Breast epithelium (tissue), 4 donors: Measurements from ENCODE around the gene C2CD4A. TPM values are rescaled to one million over a fixed set of nuclear protein-coding genes. Genes with fewer than 3 reads are reported as not detected.

Source experiments
- DNase-seq, 2 donors: peaks; one replicate each; pipeline ENCODE4 v3.0.0-alpha.2; 2019; ENCODE audit warnings: low spot score in 2 of 2
- H3K27ac ChIP-seq, 2 donors: fragments of 200-600 bp; sonication (generic) in 1 of 2; one replicate each; pipeline ENCODE4 v1.5.1; 2016 to 2019; ENCODE audit warnings: mild to moderate bottlenecking in 1 of 2
- H3K27me3 ChIP-seq, 2 donors: fragments of 200-600 bp; sonication (generic) in 1 of 2; one replicate each; pipeline versions ENCODE4 v1.5.1 to v1.6.0; 2017 to 2019; ENCODE audit warnings: control low read depth in 1 of 2, mild to moderate bottlenecking in 1 of 2
- H3K36me3 ChIP-seq: fragments of 200-600 bp; one replicate; pipeline ENCODE4 v1.5.1; 2019
- H3K4me1 ChIP-seq, 2 donors: fragments of 200-600 bp; sonication (generic); one replicate each; pipeline ENCODE4 v1.5.1; 2016 to 2019; ENCODE audit warnings: control low read depth in 1 of 2
- H3K4me3 ChIP-seq, 3 donors: fragments of 200-600 bp; sonication (generic); 1 replicate in 2 of 3; 2 replicates in 1 of 3; pipeline ENCODE4 v1.5.1; 2016 to 2019; ENCODE audit warnings: mild to moderate bottlenecking in 3 of 3, moderate library complexity in 2 of 3
- H3K9me3 ChIP-seq, 2 donors: fragments of 200-600 bp; sonication (generic) in 1 of 2; one replicate each; pipeline ENCODE4 v1.5.1; 2016 to 2019; ENCODE audit warnings: control low read depth in 1 of 2
- CTCF ChIP-seq, 3 donors: fragments of 450-650 bp; IDR thresholded peaks; one replicate each; pipeline ENCODE4 v1.5.1; 2016 to 2017; ENCODE audit warnings: antibody characterized with exemption in 3 of 3, mild to moderate bottlenecking in 3 of 3, moderate library complexity in 3 of 3
- POLR2A ChIP-seq: fragments of 450-650 bp; IDR thresholded peaks from one replicate; pipeline ENCODE4 v1.6.1; 2016; ENCODE audit warnings: antibody characterized with exemption, mild to moderate bottlenecking, moderate library complexity
- POLR2AphosphoS5 ChIP-seq, 3 donors: sonication (generic); formaldehyde crosslinking; IDR thresholded peaks; one replicate each; pipeline ENCODE4 v1.6.1; 2017; ENCODE audit warnings: antibody characterized with exemption in 3 of 3
- intact Hi-C: fragments of 100-400 bp; cut with DNase I; formaldehyde crosslinking; loops from one replicate; pipeline ENCODE4 v1.15.1; 2023; ENCODE audit warnings: low total_unique reads
- total RNA-seq, 3 donors: library from RNA; depleted of rRNA; stranded (reverse); fragments of >200 nt; gene quantifications; one replicate each; pipeline ENCODE4 v1.1.0, GENCODE V29; 2016

Gene C2CD4A
- total RNA-seq, 3 donors from 2014 or later, result 0.66 TPM; not detected in 2

DNA sequence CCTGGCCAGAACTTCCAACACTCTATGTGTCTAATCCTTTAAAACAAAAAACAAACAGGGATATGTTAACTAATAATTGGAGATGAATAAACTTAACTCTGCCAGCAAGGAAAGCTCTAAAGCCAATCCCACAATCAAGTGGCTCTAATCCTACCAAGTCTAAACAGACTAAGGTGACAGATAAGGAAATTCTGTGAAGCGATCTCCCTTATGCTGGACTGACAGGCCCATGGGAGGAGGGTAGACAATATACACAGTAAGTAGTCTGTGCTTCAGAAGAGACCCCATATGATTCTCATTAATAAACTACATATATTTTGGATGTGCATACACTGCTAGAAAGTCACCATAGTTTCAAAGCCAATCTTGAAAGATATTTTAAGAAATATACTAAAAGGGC lies 16.7 kb upstream of the C2CD4A start:
- no peak overlapping the region for H3K4me3 ChIP-seq
- DNase-seq, result no peak
- H3K27me3 ChIP-seq, result no peaks in the 10 kb centered on the region
- intact Hi-C loops, result no loop called here
- TF ChIP-seq CTCF (IDR thresholded peaks at IDR 0.05) (no peak), POLR2A (no peak), POLR2AphosphoS5 (IDR thresholded peaks at IDR 0.05) (no peak)
- H3K9me3 ChIP-seq, result no peaks in the 10 kb centered on the region
- no peaks in the 10 kb centered on the region for H3K4me1 ChIP-seq
- H3K27ac ChIP-seq, result no peak overlapping the region
- H3K36me3 ChIP-seq, result no peaks in the 10 kb centered on the region

DNA sequence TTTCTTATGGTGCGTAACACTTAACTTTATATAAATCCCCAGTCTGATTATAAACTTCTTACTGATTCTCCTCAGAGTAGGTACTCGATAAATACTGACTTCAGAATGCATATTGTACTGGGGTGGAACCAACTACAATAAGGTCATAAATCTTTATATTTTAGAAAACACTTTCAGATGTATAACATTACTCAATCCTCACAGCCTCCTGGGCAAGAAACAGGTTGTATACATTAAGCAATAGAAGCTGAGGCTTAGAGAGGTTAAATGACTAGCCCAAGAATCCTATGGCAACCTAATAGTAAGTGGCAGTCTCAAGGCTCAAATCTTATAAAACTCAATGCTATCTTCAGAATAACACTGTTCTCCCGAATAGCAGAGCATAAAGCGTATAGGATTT lies 15.6 kb upstream of the C2CD4A start:
- TF ChIP-seq POLR2AphosphoS5 (IDR thresholded peaks at IDR 0.05) (no peak), POLR2A (no peak), CTCF (IDR thresholded peaks at IDR 0.05) (no peak)
- H3K9me3 ChIP-seq, result no peaks in the 10 kb centered on the region
- H3K4me1 ChIP-seq, result no peaks in the 10 kb centered on the region
- intact Hi-C loops, result no loop called here
- no peak overlapping the region for H3K4me3 ChIP-seq
- no peak overlapping the region for H3K27ac ChIP-seq
- no peaks in the 10 kb centered on the region for H3K36me3 ChIP-seq
- no peaks in the 10 kb centered on the region for H3K27me3 ChIP-seq
- DNase-seq, result no peak

DNA sequence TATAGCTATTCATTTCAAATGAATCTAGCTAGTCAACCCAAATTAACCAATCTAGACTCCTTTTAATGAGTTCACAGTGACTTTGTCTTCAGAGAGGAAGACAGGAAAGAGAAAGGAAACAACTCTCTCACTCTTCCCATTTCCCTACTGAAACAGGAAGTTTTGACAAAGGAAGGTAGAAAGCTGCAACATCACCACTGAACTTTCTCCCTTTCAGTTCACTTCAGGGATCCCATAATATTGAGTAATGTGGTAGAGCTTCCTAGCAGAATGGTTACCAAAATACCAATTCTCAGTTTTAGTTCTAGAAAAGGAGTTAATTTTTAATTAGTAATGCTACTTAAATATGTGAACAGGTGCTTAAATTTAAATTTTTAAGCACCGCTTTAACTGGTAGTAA lies 14.1 kb upstream of the C2CD4A start:
- Histone ChIP-seq H3K36me3 (no peaks in the 10 kb centered on the region), H3K9me3 (no peaks in the 10 kb centered on the region), H3K27ac (no peak overlapping the region), H3K27me3 (no peaks in the 10 kb centered on the region), H3K4me1 (no peaks in the 10 kb centered on the region), H3K4me3 (no peak overlapping the region)
- no peak for DNase-seq
- TF ChIP-seq POLR2AphosphoS5 (IDR thresholded peaks at IDR 0.05) (no peak), POLR2A (no peak), CTCF (IDR thresholded peaks at IDR 0.05) (no peak)
- intact Hi-C loops, result no loop called here

DNA sequence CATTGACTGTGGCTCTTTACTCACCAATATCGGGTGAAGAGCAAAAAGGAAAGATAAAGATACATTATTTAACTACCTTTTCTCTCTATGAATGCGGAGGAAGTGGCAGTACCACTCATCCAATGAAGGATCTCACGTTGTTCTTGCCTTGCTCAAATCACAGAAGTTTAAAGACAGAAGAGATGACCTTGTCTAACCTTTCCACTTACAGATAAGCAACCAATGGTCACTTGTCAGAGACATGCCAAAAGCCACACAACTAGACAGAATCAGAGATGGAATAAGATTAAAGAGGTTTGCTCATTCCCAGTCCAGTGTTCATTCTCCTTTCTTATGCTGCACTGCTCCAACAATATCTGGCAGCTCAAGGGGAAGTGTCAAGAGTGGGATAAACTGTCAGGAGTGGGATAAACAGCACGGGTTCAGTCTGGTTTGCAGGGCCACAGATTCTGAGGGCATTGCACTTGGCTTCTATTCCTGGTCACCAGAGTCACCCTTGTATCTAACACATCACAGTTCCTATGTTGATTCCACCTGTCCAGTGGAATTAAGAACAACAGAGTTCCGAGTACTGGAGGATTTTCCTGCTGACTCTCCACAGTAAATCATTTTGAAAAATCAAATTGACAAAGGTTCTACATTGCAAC lies 13.2 kb upstream of the C2CD4A start:
- no peaks in the 10 kb centered on the region for H3K9me3 ChIP-seq
- DNase-seq, result no peak
- H3K4me1 ChIP-seq, result no peaks in the 10 kb centered on the region
- no peak overlapping the region for H3K27ac ChIP-seq
- no peak for TF ChIP-seq CTCF (IDR thresholded peaks at IDR 0.05)
- TF ChIP-seq POLR2A, result no peak
- TF ChIP-seq POLR2AphosphoS5 (IDR thresholded peaks at IDR 0.05), result no peak
- H3K27me3 ChIP-seq, result no peaks in the 10 kb centered on the region
- intact Hi-C loops, result no loop called here
- H3K4me3 ChIP-seq, result no peak overlapping the region
- H3K36me3 ChIP-seq, result no peaks in the 10 kb centered on the region

- H3K4me3 ChIP-seq, result no peak overlapping the region
- TF ChIP-seq CTCF (IDR thresholded peaks at IDR 0.05), result no peak
- no peak for TF ChIP-seq POLR2AphosphoS5 (IDR thresholded peaks at IDR 0.05)
- no peak for TF ChIP-seq POLR2A
- intact Hi-C loops, result no loop called here
These were observed 11.8 kb upstream of the C2CD4A start for GRCh38 chr15:62054979-62055378.

More at GRCh38 chr15:62054979-62055378, 11.8 kb upstream of the C2CD4A start:
- Histone ChIP-seq H3K27me3 (no peaks in the 10 kb centered on the region), H3K9me3 (no peaks in the 10 kb centered on the region), H3K4me1 (peaks cover 0 to 2% of the 10 kb centered on the region in 2 donors), H3K27ac (no peak overlapping the region), H3K36me3 (no peaks in the 10 kb centered on the region)
- no peak for DNase-seq
